Upper lobe of left lung (tissue), 4 donors: ENCODE data around the gene PTRH2.

Experiments
- POLR2A ChIP-seq, 4 donors: fragments of 450-650 bp; IDR thresholded peaks; one replicate each; pipeline ENCODE4 v1.5.1; 2016 to 2017; ENCODE audit warnings: antibody characterized with exemption in 4 of 4, mild to moderate bottlenecking in 2 of 4
- POLR2AphosphoS5 ChIP-seq, 2 donors: sonication (generic); formaldehyde crosslinking; IDR thresholded peaks; one replicate each; pipeline ENCODE4 v1.5.1; 2017; ENCODE audit warnings: antibody characterized with exemption in 2 of 2

DNA sequence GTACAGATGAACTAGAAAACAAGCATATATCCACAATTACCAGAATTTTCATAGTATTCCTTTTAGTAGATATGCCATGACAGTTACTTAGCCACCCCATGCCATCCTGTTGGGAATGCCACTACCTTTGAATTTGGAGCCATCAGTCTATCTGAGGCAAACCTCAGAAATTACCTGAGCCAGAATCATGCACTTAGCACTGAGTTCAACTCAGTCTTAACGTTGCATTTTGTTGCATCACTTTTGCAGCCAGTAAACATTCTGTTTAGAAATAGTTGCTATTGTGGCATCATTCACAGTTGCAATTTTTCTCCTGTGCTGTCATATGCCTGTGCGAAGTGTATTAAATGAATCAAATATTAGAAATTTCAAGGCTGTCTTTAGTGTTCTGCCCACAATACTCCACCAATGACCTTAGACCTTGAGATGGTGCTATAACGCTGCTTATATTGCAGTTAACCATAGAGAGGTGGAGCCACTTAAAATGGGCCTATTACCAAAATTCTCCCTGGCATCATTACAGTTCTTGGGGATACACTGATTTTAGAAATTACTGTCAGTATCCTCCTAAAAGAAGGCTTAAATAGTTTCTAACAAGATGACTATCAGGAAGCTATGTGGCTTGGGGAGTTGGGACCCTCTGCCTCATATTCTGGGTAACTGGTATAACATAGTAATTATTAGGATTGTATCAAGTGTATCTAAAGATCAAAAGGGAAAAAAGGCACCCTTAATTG, 11.1 kb downstream of the PTRH2 start:
- no peak for TF ChIP-seq POLR2A (IDR thresholded peaks at IDR 0.05)
- no peak for TF ChIP-seq POLR2AphosphoS5 (IDR thresholded peaks at IDR 0.05)
